Stimulated activated CD8-positive, alpha-beta memory T cell treated with anti-CD3 and anti-CD28 coated beads, Interleukin-15, amount 100 ng/mL, for 48 hours (primary cell): ENCODE measurements around the gene SF1.

Experiments used
- DNase-seq, 2 donors: peaks; one replicate each; pipeline ENCODE4 v3.0.0-alpha.2; 2020; ENCODE audit warnings: low read depth in 2 of 2

The SF1 gene

GRCh38 chr11:64760759-64761420, 17.5 kb downstream of the SF1 start:
- DNase-seq = no peak

GRCh38 chr11:64759722-64760719, 18.3 kb downstream of the SF1 start, which contains the start of gene PYGM:
TSS of gene PYGM (minus strand) at chr11:64759974. CDS start at chr11:64759898, 76 bp downstream.
- DNase-seq = no peak

GRCh38 chr11:64759131-64759721, 19.1 kb downstream of the SF1 start:
- no peak for DNase-seq

- DNase-seq = no peak
Observed at GRCh38 chr11:64758330-64759079, 19.8 kb downstream of the SF1 start.

DNA sequence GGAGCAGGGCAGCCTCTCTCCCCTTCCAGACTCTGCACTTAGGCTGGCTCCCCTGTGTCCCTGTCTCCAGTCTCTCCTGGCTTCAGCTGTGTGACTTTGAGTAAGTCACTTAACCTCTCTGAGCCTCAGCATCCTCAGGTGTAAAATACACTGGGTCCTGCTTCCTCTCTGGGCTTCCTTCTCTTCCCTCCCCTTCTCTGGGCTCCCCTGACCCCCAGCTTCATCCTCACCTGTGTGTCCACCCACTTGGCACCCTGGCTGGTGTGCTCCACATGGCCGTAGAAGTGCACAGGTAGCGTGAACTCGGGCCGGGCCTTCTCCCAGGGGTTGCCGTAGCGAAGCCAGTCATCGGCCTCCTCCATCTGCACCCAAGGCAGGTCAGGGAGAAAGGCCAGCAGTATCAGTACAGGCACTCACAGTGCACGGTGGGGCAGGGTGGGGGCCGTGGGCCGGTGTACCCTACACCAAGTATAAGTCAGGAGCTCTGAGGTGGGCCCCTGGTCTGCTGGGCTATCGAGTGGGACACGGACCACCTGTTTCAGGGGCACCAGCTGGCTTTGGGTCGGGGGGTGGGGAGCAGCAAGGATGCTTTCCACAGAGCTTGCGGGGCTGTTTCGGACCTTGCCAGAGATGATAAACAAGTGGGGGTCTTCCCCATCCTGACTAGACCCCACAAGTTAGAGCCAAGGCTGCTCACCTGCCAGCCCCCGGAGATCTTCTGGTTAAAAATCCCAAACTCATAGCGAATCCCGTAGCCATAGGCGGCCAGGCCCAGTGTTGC, 20.6 kb downstream of the SF1 start:
- DNase-seq = no peak

- no peak for DNase-seq
Observed at GRCh38 chr11:64755681-64756361, 22.5 kb downstream of the SF1 start.

- DNase-seq = no peak
Observed at GRCh38 chr11:64754919-64755662, 23.3 kb downstream of the SF1 start.

DNA sequence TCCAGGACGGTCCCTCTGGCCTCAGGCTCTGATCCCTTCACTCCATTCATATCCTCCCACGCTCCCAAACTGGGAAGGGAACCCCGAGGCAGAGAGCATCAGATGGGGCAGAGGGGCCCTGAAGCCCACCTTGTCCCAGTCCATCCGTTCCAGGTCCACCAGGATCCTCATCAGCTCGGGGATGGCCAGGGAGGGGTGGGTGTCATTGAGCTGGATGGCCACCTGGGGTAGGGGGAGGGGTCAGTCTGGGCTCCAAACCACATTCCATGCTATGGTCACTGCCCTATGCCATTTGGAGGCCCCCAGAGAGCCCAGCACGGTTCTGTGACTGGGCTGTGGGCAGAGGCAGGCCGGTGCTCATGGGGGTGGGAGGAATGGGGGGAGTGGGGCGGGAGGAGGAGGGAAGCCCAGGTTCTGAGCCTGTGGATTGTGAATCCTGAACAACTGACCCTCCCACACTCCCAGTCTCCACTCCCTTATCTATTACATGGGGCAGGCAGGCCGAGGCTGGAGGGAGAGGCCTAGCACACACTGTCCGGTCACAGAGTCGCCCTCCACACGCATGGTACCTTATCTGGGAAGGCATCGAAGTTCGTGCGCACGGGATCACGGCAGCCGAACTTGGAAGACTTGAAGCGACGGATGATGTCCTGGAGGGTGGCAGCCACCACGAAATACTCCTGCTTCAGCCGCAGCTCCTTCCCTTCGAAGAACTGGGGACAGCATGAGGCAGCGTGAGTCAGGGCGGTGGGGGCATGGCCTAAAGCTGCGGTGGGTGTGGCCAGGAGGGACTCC, 24.0 kb downstream of the SF1 start:
- no peak for DNase-seq

- DNase-seq = no peak
Observed at GRCh38 chr11:64753380-64754123, 24.8 kb downstream of the SF1 start.

GRCh38 chr11:64753019-64753379, 25.3 kb downstream of the SF1 start:
- DNase-seq = no peak

- no peak for DNase-seq
Observed at GRCh38 chr11:64752175-64752970, 26.0 kb downstream of the SF1 start.

DNA sequence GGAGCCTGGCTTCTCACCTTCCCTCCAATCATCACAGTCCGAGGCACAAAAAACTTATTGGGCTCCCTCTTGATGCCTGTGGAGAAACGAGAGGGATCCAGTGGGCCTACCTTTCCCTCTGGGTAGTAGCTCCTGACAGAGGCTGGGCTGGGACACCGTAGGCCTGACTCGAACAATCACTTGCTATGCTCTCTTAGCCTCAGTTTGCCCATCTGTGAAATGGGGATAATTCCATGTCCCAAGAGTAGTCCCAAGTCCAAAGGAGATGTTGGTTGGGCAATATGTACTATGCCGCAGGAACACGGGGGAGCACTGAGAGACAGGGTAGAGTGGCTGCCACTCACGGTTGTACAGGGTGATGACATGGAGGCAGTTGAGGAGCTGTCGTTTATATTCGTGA, 26.8 kb downstream of the SF1 start:
- no peak for DNase-seq

- no peak for DNase-seq
Observed at GRCh38 chr11:64751136-64751535, 27.2 kb downstream of the SF1 start.

DNA sequence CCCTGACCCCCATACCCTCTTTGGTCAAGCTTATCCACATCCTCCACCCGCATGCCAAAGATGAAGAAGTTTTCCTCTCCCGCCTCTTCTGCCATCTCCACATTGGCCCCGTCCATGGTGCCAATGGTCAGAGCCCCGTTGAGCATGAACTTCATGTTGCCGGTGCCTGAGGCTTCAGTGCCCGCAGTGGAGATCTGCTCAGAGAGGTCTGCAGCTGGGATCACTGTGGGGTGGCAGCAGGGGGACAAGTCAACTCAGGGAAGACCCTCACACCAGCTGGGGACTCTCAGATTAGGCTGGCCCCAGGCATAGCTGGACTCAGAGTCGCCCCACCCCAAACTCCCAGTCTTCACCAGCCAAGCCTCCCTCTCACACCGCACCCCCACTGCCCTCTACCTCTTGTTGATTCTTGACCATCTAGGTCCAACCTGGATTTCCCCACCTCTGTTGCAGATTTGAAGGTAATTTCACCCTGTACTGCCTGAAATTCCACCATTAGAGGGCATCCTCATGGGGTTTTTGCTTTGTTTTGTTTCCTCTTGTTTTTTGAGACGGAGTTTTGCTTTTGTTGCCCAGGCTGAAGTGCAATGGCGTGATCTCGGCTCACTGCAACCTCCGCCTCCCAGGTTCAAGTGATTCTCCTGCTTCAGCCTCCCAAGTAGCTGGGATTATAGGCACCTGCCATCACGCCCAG, 27.8 kb downstream of the SF1 start:
- DNase-seq = no peak

GRCh38 chr11:64747961-64748665, 30.2 kb downstream of the SF1 start:
- DNase-seq = no peak

- DNase-seq = no peak
Observed at GRCh38 chr11:64746486-64746885, 31.9 kb downstream of the SF1 start.
